Activated CD4-positive, alpha-beta T cell treated with anti-CD3 and anti-CD28 coated beads, Interleukin-2, Interleukin-6, amounts not matched to agents 100 ng/mL and 50 ng/mL, durations not matched to agents 16 hours and 8 hours (primary cell): ENCODE measurements around the gene PSMA3.

ENCODE experiments used
- DNase-seq: peaks from one replicate; pipeline ENCODE4 v3.0.0-alpha.2; 2020

The PSMA3 gene

DNA sequence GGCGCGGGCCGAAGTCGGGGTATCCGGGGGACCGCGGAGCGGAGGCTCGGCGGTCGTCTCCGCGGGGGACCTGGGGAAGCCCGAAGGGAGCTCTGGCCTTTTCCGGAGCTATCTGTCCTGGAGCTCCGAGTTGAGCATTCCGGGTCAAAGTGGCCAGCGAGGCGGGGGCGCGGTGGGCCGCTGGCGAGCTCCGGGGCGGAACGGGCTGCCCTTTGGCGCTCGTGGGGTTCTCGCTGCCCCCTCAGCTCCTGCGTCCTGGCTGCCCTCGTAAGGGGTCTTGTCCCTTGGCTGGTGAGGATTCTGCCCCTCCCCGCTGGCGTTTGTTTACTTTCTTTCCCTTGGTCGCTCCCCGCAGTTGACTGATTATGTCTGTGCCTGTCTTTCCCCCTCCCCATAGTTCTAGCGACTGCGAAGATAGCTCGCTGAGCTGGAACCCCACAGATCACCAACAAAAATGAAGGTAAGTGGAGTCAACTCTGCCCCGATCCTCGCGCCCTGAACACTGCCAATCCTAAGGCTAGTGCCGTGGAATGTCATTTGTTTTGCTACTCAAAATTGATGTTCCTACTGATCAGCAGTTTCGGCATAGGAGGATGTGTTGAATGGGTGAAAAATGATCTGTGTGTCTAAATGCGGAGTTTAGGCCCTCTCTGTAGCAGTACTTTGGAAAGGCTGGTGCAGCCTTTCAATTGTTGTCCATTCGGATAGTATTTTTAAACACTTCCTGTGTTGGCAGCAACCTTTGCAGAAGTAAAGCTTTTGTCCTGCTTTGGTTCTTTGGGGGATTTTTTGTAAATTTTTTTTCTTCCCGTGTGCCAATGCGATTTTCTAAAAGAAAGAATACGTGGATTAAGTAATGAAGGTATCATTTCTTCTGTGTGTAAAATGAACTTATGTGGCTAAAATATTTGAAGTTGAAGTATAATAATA is 55.0 kb downstream of the PSMA3 start:
- DNase-seq: peak; percentile 16

DNA sequence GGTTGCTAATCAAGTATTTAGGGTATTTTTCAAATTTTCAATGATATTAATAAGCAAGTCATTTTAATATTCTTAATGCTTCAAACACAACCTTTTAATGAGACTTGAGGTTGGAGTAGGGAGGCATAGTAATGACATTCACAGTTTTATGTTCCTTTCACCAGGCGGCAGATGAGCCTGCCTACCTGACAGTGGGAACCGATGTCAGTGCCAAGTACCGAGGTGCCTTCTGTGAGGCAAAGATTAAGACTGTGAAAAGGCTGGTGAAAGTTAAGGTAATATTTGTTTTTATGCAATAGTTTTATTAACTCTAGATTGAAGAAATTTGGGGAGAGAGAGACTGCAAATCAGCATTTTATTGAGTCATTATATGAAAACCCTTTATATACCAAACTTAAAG is 56.8 kb downstream of the PSMA3 start:
- DNase-seq: no peak

DNA sequence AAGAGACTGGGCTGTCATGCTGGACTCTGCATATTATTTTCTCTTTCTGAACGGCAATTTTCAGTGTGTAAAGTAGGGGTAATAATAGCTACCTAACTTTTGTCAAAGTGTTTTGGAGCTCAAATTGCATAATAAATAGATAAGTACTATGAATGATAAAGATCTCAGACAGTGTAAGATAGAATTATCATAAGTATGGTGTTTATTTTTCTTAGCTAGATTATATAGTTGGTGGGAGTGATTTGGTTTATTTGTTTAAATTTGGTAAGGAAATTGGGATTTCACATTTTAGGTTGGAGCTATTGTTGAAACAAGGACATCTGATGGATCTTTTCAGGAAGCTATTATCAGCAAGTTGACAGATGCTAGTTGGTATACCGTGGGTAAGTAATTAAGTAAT is 61.1 kb downstream of the PSMA3 start:
- DNase-seq: no peak

DNA sequence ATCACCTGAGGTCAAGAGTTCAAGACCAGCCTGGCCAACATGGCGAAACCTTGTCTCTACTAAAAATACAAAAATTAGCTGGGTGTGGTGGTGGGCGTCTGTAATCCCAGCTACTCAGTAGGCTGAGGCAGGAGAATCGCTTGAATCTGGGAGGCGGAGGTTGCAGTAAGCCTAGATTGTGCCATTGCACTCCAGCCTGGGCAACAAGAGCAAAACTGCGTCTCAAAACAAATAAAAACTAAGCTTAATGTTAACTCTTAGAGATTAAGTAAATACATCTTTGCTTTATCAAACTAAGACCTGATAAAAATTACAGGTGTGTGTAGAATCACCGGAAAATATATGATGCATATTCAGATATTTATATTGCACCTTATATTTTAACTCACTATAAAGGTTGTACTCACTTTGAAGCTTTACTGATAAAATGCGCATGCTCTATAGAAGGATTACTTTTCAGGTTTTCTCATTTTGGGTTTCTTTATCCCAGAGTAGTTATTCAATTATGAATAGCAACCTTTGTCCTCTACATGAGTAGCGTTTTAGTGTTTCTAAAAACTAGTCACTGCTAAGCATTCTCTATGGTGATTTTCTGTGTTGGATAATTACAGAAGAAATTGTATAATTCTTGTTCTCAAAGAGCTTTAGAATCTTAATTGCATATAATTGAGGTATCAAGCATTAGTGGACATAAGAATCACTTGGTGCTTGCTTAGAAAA is 63.1 kb downstream of the PSMA3 start:
- no peak for DNase-seq

DNA sequence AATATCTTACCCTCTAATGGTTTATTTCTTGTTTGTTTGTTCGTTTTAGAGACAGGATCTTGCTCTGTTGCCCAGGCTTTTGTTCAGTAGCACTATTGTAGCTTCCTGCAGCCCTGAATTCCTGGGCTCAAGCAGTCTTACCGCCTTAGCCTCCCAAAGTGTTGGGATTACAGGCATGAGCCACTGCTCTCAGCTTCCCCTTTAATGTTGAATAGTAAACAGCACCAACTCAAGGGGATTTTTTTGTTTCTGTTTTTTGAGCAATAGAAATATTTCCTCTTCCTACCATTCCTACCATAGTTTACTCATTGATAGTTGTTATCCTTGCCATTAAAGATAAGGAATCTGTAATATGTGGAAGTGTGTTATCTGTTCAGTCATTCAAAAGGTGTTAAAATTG is 64.4 kb downstream of the PSMA3 start:
- DNase-seq: no peak

DNA sequence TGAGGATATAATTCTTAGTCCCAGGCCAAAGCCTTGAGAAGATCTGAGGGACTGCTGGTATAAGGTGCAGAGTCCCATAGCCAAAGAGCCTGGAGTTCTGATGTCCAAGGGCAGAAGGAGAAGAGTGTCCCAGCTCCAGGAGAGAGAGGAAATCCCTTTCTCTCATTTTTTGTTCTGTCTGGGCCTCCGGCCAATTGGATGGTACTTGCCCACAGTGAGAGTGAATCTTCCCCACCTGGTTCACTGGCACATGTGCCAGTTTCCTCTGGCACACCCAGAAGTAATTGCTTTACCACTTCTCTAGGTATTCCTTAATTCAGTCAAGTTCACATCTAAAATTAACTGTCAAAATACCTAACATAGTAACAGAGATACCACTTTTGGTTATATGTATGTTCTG is 69.1 kb downstream of the PSMA3 start:
- DNase-seq: no peak

DNA sequence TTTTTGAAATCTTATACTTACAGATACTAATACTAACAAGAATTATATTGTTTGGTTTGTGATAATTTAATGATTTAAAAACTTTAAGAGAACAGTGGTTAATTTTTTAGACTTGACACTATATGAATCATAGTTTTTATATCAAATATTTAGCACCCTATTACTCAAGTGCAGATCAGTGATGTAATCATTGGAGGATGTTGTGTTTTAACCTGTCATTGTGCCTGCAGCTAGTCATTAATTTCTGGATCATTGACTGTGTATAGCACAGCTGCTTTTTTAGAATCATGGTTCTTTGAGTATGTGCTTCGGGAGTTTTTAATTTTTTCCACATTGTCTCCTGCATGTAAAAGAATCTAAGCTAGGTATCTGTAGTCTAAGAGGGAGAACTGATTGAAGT is 71.0 kb downstream of the PSMA3 start:
- DNase-seq: no peak
